AG04450 (cell line): ENCODE measurements around the gene USP21. TPM values are rescaled to one million over a fixed set of nuclear protein-coding genes. Genes with fewer than 3 reads are reported as not detected.

Source experiments
- CTCF ChIA-PET: fragments of 300-600, 350-600 bp; formaldehyde crosslinking; extraction: SDS; loops from one replicate; lab custom pipeline; 2022; ENCODE audit warnings: antibody characterized with exemption, inconsistent platforms; lab: Charles Lee
- POLR2A ChIA-PET: fragments of 350-600 bp; formaldehyde crosslinking; extraction: SDS; loops from one replicate; lab custom pipeline; 2021; ENCODE audit warnings: antibody characterized with exemption, inconsistent platforms; lab: Yijun Ruan, JAX
- DNase-seq: peaks from one replicate; pipeline ENCODE4 v3.0.0-alpha.2; 2011; ENCODE audit warnings: low read depth, low spot score
- H3K27ac ChIP-seq: one replicate; pipeline ENCODE4 v1.5.1; 2012; ENCODE audit warnings: low read depth, low read length, control low read depth
- H3K27me3 ChIP-seq: one replicate; pipeline ENCODE4 v1.6.0; 2012; ENCODE audit warnings: low read length; ENCODE audit not compliant: control insufficient read depth, insufficient read depth
- H3K4me3 ChIP-seq: 2 replicates; pipeline ENCODE4 v1.5.1; 2011; ENCODE audit warnings: mild to moderate bottlenecking, low read depth, low read length, control low read depth
- H3K9me3 ChIP-seq: 2 replicates; pipeline ENCODE4 v1.5.1; 2012; ENCODE audit warnings: low read length; ENCODE audit not compliant: control insufficient read depth, insufficient read depth
- polyA plus RNA-seq: library from polyadenylated mRNA; depleted of rRNA; stranded (reverse); fragments of >200 nt; gene quantifications from 2 replicates; pipeline ENCODE4 v1.2.3, GENCODE V29; 2011
- TF ChIP-seq, protein P1 (sequence below): IDR thresholded peaks from 2 replicates; pipeline ENCODE4 v1.5.1; 2011; ENCODE audit warnings: low read depth, low read length, control low read depth, inconsistent platforms

The USP21 gene
- polyA plus RNA-seq, 1 experiment: 15.4 TPM

DNA sequence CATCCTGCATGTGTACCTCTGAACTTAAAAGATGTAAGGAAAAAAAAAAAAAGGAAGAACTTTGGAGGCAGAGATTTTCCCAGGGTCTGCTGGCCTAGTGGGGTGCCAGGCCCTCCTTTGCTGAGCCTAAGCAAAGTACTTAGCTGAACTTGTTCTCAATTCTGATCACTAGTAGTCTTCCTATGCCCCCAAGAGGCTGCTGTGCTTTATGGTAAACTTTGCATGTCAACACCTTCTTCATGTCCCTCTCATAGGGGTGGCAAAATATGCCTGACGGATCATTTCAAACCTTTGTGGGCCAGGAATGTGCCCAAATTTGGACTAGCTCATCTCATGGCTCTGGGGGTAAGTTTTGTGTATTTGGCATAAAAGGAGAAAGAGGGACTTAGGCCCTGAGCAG, 1.4 kb upstream of the USP21 start:
- Histone ChIP-seq H3K4me3 (no peak overlapping the region), H3K27ac (no peak overlapping the region), H3K9me3 (no peaks in the 10 kb centered on the region; the same call in 1 of the 2 replicates), H3K27me3 (no peaks in the 10 kb centered on the region)
- no peak for DNase-seq
- TF ChIP-seq, protein P1, sequence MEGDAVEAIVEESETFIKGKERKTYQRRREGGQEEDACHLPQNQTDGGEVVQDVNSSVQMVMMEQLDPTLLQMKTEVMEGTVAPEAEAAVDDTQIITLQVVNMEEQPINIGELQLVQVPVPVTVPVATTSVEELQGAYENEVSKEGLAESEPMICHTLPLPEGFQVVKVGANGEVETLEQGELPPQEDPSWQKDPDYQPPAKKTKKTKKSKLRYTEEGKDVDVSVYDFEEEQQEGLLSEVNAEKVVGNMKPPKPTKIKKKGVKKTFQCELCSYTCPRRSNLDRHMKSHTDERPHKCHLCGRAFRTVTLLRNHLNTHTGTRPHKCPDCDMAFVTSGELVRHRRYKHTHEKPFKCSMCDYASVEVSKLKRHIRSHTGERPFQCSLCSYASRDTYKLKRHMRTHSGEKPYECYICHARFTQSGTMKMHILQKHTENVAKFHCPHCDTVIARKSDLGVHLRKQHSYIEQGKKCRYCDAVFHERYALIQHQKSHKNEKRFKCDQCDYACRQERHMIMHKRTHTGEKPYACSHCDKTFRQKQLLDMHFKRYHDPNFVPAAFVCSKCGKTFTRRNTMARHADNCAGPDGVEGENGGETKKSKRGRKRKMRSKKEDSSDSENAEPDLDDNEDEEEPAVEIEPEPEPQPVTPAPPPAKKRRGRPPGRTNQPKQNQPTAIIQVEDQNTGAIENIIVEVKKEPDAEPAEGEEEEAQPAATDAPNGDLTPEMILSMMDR: no peak
- POLR2A ChIA-PET: interaction anchor here (0.6 to 0.7 kb wide), 2 partner anchors 223 to 232 kb away, joined by 3 to 9 read pairs; no protein-coding TSS in a partner anchor
- CTCF ChIA-PET: interaction anchor here (0.8 to 2.4 kb wide), 3 partner anchors 8 to 161 kb away, joined by 3 to 8 read pairs (median 5); partner anchors contain the start of gene PPOX

DNA sequence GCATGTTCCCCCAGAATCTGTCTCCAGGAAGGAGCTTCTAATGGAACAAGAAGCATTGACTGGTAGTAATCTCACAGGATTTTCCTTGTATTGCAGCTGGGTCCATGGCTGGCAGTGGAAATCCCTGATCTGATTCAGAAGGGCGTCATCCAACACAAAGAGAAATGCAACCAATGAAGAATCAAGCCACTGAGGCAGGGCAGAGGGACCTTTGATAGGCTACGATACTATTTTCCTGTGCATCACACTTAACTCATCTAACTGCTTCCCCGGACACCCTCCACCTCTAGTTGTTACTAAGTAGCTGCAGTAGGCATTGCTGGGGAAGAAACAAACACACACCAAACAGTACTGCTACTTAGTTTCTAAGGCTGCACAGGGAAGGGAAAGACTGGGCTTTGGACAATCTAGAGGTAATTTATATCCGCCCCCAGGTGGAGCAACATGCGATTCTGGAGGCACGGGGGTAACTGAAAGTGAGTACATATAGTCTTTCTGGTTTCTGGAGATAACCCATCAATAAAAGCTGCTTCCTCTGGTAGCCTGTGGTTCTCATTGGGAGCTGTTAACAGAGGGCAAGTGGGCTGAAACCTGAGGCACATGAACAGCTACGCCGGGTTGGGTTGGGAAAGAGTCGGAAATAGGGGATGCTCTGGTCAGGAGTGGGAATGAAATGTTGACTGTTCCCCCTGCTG, 837 bp upstream of the USP21 start:
- ChIA-PET POLR2A (interaction anchor here (0.6 kb wide), 1 partner anchor 222 kb away, joined by 9 read pairs; no protein-coding TSS in a partner anchor), CTCF (interaction anchor here (0.8 to 2.4 kb wide), 2 partner anchors 34 to 161 kb away, joined by 3 to 8 read pairs; no protein-coding TSS in a partner anchor)
- H3K4me3 ChIP-seq: peak overlapping the region; percentile 88
- no peaks in the 10 kb centered on the region for H3K27me3 ChIP-seq
- peak overlapping the region; percentile 39 for H3K27ac ChIP-seq
- no peaks in the 10 kb centered on the region; the same call in 1 of the 2 replicates for H3K9me3 ChIP-seq
- TF ChIP-seq, protein P1: no peak
- DNase-seq: no peak

DNA sequence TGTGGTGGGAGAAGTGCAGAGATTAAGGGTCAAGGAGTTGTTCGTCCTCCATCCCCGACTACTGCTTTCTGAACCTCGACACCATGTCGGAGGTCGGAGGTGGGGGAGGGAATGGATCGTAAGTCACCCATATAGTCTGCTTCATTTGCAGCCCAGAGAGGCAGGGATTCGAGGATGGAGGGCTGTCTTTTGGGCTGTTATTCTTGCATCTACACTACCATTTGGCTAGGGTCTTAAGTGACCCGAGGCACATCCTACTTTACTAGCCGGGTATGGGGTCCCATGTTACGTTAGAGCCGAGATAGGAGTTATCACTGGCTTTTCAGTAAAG, 578 bp downstream of the USP21 start:
- no peak for DNase-seq
- Histone ChIP-seq H3K27ac (peak overlapping the region; percentile 57), H3K27me3 (no peaks in the 10 kb centered on the region), H3K9me3 (no peaks in the 10 kb centered on the region; the same call in 1 of the 2 replicates), H3K4me3 (peak overlapping the region; percentile 88)
- CTCF ChIA-PET: interaction anchor here (2.4 kb wide), 1 partner anchor 32 kb away, joined by 8 read pairs; no protein-coding TSS in a partner anchor
- TF ChIP-seq, protein P1: no peak
- POLR2A ChIA-PET: interaction anchor here (1.0 kb wide), 1 partner anchor 27 kb away, joined by 4 read pairs; the partner anchor contains the start of gene DEDD

- ChIA-PET POLR2A (no interaction called here), CTCF (no interaction called here)
- DNase-seq: no peak
- Histone ChIP-seq H3K9me3 (no peaks in the 10 kb centered on the region; the same call in 1 of the 2 replicates), H3K27me3 (no peaks in the 10 kb centered on the region), H3K27ac (no peak overlapping the region), H3K4me3 (peak overlapping the region; percentile 88; the same call in 1 of the 2 replicates)
- TF ChIP-seq, protein P1: no peak
Measured at GRCh38 chr1:161160671-161161145, 1.4 kb downstream of the USP21 start.

GRCh38 chr1:161161652-161162051, 2.4 kb downstream of the USP21 start:
- TF ChIP-seq, protein P1: no peak
- ChIA-PET CTCF (interaction anchor here (0.8 kb wide), 1 partner anchor 81 kb away, joined by 3 read pairs; no protein-coding TSS in a partner anchor), POLR2A (no interaction called here)
- no peak overlapping the region for H3K4me3 ChIP-seq
- H3K27ac ChIP-seq: no peak overlapping the region
- H3K9me3 ChIP-seq: no peaks in the 10 kb centered on the region; the same call in 1 of the 2 replicates
- DNase-seq: no peak
- H3K27me3 ChIP-seq: no peaks in the 10 kb centered on the region
